Gastrocnemius medialis (tissue), 4 donors: ENCODE data around the gene ZNF687. TPM values are rescaled to one million over a fixed set of nuclear protein-coding genes. Genes with fewer than 3 reads are reported as not detected.

Experiments
- ATAC-seq, 2 donors: fragments of 150-250 bp; one replicate each; pipeline ENCODE4 v1.9.1; 2016
- DNase-seq, 2 donors: peaks; one replicate each; pipeline ENCODE4 v3.0.0-alpha.2; 2019
- H3K27ac ChIP-seq, 4 donors: fragments of 200-600 bp; sonication (generic); 1 replicate in 1 of 4; 2 replicates in 3 of 4; pipeline ENCODE4 v1.5.1; 2016 to 2018; ENCODE audit warnings: mild to moderate bottlenecking in 2 of 4, moderate library complexity in 1 of 4
- H3K27me3 ChIP-seq, 3 donors: fragments of 200-600 bp; sonication (generic) in 2 of 3; 1 replicate in 1 of 3; 2 replicates in 2 of 3; pipeline versions ENCODE4 v1.5.1 to v1.6.0; 2016 to 2019; ENCODE audit warnings: mild to moderate bottlenecking in 1 of 3, moderate library complexity in 1 of 3
- H3K36me3 ChIP-seq, 2 donors: fragments of 200-600 bp; sonication (generic) in 1 of 2; one replicate each; pipeline ENCODE4 v1.5.1; 2017 to 2018
- H3K4me1 ChIP-seq, 2 donors: fragments of 200-600 bp; sonication (generic) in 1 of 2; one replicate each; pipeline ENCODE4 v1.5.1; 2016 to 2017; ENCODE audit warnings: mild to moderate bottlenecking in 2 of 2
- H3K4me3 ChIP-seq, 4 donors: fragments of 200-600 bp; sonication (generic) in 3 of 4; 1 replicate in 1 of 4; 2 replicates in 3 of 4; pipeline ENCODE4 v1.5.1; 2016 to 2019; ENCODE audit warnings: mild to moderate bottlenecking in 2 of 4
- H3K9me3 ChIP-seq, 3 donors: fragments of 200-600 bp; sonication (generic) in 2 of 3; 1 replicate in 1 of 3; 2 replicates in 2 of 3; pipeline ENCODE4 v1.5.1; 2016 to 2019
- POLR2A ChIP-seq, 2 donors: fragments of 450-650 bp; IDR thresholded peaks; one replicate each; pipeline ENCODE4 v1.6.1; 2017; ENCODE audit warnings: antibody characterized with exemption in 2 of 2, mild to moderate bottlenecking in 2 of 2, moderate library complexity in 2 of 2
- in situ Hi-C, 4 donors: fragments of 200-750 bp; cut with MboI; loops; one replicate each; pipeline versions ENCODE4 v1.15.0 to v1.8.0; 2017; ENCODE audit warnings: low sequenced_read_pairs in 4 of 4
- intact Hi-C: fragments of 100-400 bp; cut with DNase I; formaldehyde crosslinking; loops from one replicate; pipeline ENCODE4 v1.15.1; 2023; ENCODE audit warnings: low total_unique reads
- total RNA-seq, 4 donors: library from RNA; depleted of rRNA; stranded (reverse); fragments of >200 nt; gene quantifications; one replicate each; pipeline versions ENCODE4 v1.1.0 to v1.2.3, GENCODE V29; 2016
- TF ChIP-seq, protein P1 (sequence below), 5 experiments: fragments of 450-650 bp in 3 of 5; fragments of 200-600 bp in 2 of 5; sonication (generic) in 2 of 5; IDR thresholded peaks in 4 of 5; conservative IDR thresholded peaks in 1 of 5; 1 replicate in 4 of 5; 2 replicates in 1 of 5; pipeline ENCODE4 v1.5.1; 2016 to 2019; ENCODE audit warnings: antibody characterized with exemption in 5 of 5, mild to moderate bottlenecking in 3 of 5, moderate library complexity in 3 of 5

The ZNF687 gene
- total RNA-seq, 4 donors from 2014 or later = 11.9 to 19.6 (median 16.6) TPM

- DNase-seq = no peak
- ATAC-seq = no peak
- peaks cover 6 to 11% of the 10 kb centered on the region in 2 donors for H3K4me1 ChIP-seq
- H3K36me3 ChIP-seq = peaks cover 0 to 67% of the 10 kb centered on the region in 2 donors
- in situ Hi-C loops (no loop called here), intact Hi-C loops (no loop called here)
- no peaks in the 10 kb centered on the region for H3K9me3 ChIP-seq
- H3K4me3 ChIP-seq = no peak overlapping the region
- TF ChIP-seq, protein P1, sequence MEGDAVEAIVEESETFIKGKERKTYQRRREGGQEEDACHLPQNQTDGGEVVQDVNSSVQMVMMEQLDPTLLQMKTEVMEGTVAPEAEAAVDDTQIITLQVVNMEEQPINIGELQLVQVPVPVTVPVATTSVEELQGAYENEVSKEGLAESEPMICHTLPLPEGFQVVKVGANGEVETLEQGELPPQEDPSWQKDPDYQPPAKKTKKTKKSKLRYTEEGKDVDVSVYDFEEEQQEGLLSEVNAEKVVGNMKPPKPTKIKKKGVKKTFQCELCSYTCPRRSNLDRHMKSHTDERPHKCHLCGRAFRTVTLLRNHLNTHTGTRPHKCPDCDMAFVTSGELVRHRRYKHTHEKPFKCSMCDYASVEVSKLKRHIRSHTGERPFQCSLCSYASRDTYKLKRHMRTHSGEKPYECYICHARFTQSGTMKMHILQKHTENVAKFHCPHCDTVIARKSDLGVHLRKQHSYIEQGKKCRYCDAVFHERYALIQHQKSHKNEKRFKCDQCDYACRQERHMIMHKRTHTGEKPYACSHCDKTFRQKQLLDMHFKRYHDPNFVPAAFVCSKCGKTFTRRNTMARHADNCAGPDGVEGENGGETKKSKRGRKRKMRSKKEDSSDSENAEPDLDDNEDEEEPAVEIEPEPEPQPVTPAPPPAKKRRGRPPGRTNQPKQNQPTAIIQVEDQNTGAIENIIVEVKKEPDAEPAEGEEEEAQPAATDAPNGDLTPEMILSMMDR (IDR thresholded peaks at IDR 0.05 in 4 of 5, conservative IDR thresholded peaks at IDR 0.05 in 1 of 5) = no peak
- TF ChIP-seq POLR2A (IDR thresholded peaks at IDR 0.05) = no peak
- no peaks in the 10 kb centered on the region for H3K27me3 ChIP-seq
- no peak overlapping the region for H3K27ac ChIP-seq
Measured at GRCh38 chr1:151288502-151288901, 6.4 kb downstream of the ZNF687 start.

DNA sequence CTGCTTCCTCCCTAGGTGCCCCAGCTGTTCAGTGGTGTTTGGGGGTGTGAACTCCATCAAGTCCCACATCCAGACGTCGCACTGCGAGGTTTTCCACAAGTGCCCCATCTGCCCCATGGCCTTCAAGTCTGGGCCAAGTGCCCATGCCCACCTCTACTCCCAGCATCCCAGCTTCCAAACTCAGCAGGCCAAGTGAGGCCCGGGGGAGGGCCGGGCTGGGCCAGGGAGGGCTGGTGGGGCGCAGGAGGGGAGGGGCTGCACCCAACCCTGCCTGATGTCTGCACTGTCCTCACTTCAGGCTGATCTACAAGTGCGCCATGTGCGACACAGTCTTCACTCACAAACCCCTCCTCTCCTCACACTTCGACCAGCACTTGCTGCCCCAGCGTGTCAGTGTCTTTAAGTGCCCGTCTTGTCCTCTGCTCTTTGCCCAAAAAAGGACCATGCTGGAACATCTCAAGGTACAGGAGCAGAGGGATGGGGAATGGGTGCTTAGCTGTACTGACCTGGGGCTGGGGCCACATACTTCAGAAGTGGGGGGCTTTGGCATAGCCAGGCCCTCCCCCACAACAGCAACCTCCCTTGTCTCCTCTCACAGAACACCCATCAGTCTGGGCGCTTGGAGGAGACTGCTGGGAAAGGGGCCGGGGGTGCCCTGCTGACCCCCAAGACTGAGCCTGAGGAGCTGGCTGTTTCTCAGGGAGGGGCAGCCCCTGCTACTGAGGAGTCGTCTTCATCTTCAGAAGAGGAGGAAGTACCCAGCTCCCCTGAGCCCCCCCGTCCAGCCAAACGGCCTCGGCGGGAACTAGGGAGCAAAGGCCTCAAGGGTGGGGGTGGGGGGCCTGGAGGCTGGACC is 7.2 kb downstream of the ZNF687 start:
- DNase-seq = no peak
- in situ Hi-C loops (no loop called here), intact Hi-C loops (no loop called here)
- TF ChIP-seq POLR2A (IDR thresholded peaks at IDR 0.05) = no peak
- TF ChIP-seq, protein P1 (IDR thresholded peaks at IDR 0.05 in 4 of 5, conservative IDR thresholded peaks at IDR 0.05 in 1 of 5) = no peak
- Histone ChIP-seq H3K9me3 (no peaks in the 10 kb centered on the region), H3K4me1 (peaks cover 0 to 3% of the 10 kb centered on the region in 2 donors), H3K27ac (no peak overlapping the region), H3K36me3 (peaks cover 0 to 75% of the 10 kb centered on the region in 2 donors), H3K4me3 (no peak overlapping the region), H3K27me3 (no peaks in the 10 kb centered on the region)
- no peak for ATAC-seq

DNA sequence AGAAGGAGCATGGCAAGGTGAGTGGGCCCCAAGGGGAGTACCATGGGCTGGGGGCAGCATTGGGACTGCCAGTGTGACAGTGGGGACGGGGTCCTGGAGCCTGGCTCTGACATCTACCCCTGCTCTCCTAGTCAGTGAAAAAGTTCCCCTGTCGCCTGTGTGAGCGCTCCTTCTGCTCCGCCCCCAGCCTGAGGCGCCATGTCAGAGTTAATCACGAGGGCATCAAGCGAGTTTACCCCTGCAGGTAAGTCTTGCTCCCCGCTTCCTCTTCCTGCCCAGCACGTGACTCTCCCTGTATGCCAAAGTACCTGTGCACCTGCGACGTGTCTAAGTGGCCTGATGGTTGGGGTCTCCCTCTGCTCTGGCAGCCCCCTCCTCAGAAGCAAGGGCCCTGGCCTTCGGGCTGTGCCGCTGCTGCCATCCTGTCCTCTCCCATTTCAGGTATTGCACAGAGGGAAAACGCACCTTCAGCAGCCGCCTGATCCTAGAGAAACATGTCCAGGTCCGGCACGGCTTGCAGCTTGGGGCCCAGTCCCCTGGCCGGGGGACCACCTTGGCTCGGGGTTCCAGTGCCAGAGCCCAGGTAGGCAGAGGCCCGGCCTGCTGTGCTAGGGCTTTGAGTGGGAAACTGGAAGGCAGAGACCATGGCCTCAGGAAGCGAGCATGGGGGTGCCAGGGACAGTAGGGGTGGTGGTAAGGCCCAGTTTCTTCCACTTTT is 8.1 kb downstream of the ZNF687 start:
- Histone ChIP-seq H3K9me3 (no peaks in the 10 kb centered on the region), H3K36me3 (peaks cover 0 to 83% of the 10 kb centered on the region in 2 donors), H3K4me1 (no peaks in the 10 kb centered on the region), H3K27ac (no peak overlapping the region), H3K27me3 (no peaks in the 10 kb centered on the region), H3K4me3 (no peak overlapping the region)
- DNase-seq (no peak), ATAC-seq (no peak)
- intact Hi-C loops = no loop called here
- TF ChIP-seq, protein P1 (IDR thresholded peaks at IDR 0.05 in 4 of 5, conservative IDR thresholded peaks at IDR 0.05 in 1 of 5) = no peak
- no peak for TF ChIP-seq POLR2A (IDR thresholded peaks at IDR 0.05)
- in situ Hi-C loops = loop anchor here in 1 of 4 donors (10.0 kb wide), 1 partner anchor 105 kb away; the partner anchor contains the start of gene PSMB4

- Histone ChIP-seq H3K4me1 (no peaks in the 10 kb centered on the region), H3K27me3 (no peaks in the 10 kb centered on the region), H3K4me3 (no peak overlapping the region), H3K36me3 (peaks cover 0 to 90% of the 10 kb centered on the region in 2 donors), H3K27ac (no peak overlapping the region), H3K9me3 (no peaks in the 10 kb centered on the region)
- intact Hi-C loops (no loop called here), in situ Hi-C loops (loop anchor here in 1 of 4 donors (10.0 kb wide), 1 partner anchor 104 kb away; the partner anchor contains the start of gene PSMB4)
- DNase-seq = no peak
- ATAC-seq = no peak
- TF ChIP-seq, protein P1 (IDR thresholded peaks at IDR 0.05 in 4 of 5, conservative IDR thresholded peaks at IDR 0.05 in 1 of 5) = no peak
- no peak for TF ChIP-seq POLR2A (IDR thresholded peaks at IDR 0.05)
Measured at GRCh38 chr1:151290709-151291303, 8.7 kb downstream of the ZNF687 start.
